Measurements from ENCODE around the gene CBY1. TPM values are rescaled to one million over a fixed set of nuclear protein-coding genes. Genes with fewer than 3 reads are reported as not detected.

Gene CBY1
- total RNA-seq, 4 donors from 2014 or later = 16.6 to 26.6 (median 22.1) TPM

- no peak for DNase-seq (ENCODE audit: low spot score in 2 of 2)
These were observed 62.8 kb downstream of the CBY1 start for GRCh38 chr22:38719196-38719595.

GRCh38 chr22:38720350-38720749, 63.9 kb downstream of the CBY1 start:
- intact Hi-C loops (cut with DNase I; ENCODE audit: low total_unique reads) = no loop called here
- no peak for DNase-seq (ENCODE audit: low spot score in 2 of 2)
- 93 to 94% methylated on average over 3 of the region's 3 CpGs for WGBS, 2 donors
- TF ChIP-seq CTCF (IDR thresholded peaks at IDR 0.05) (no peak), POLR2A (IDR thresholded peaks at IDR 0.05) (no peak)
- no peak overlapping the region for H3K4me3 ChIP-seq (ENCODE audit: low read depth, poor library complexity, severe bottlenecking)

More at GRCh38 chr22:38719196-38719595, 62.8 kb downstream of the CBY1 start:
- no peak overlapping the region for H3K4me3 ChIP-seq (ENCODE audit: low read depth, poor library complexity, severe bottlenecking)
- intact Hi-C loops (cut with DNase I; ENCODE audit: low total_unique reads) = no loop called here
- WGBS, 2 donors = 87 to 89% methylated on average over 6 of the region's 6 CpGs
- TF ChIP-seq POLR2A (IDR thresholded peaks at IDR 0.05) (no peak), CTCF (IDR thresholded peaks at IDR 0.05) (no peak)

- no peak for DNase-seq (ENCODE audit: low spot score in 2 of 2)
- TF ChIP-seq POLR2A (IDR thresholded peaks at IDR 0.05) (no peak), CTCF (IDR thresholded peaks at IDR 0.05) (no peak)
- intact Hi-C loops (cut with DNase I; ENCODE audit: low total_unique reads) = no loop called here
- 88 to 93% methylated on average over 7 of the region's 7 CpGs for WGBS, 2 donors
- H3K4me3 ChIP-seq (ENCODE audit: low read depth, poor library complexity, severe bottlenecking) = no peak overlapping the region
These were observed 65.1 kb downstream of the CBY1 start for GRCh38 chr22:38721551-38721950.

Other genes starting within 250 kb of the CBY1 start
- gene KCNJ4, start 201.4 kb upstream of the CBY1 start, total RNA-seq = 1 to 10 TPM in 1 of 4 donors, under 1 TPM in 2, not detected in 1; 0.29 to 1.4 (median 0.46) TPM
- gene KDELR3, start 188.5 kb upstream of the CBY1 start, total RNA-seq = 1 to 10 TPM in 2 of 4 donors, under 1 TPM in 2; 0.80 to 5.1 (median 1.3) TPM
- 100 to 1,000 TPM; 419 to 723 (median 493) TPM for gene DDX17, start 150.3 kb upstream of the CBY1 start, total RNA-seq
- 1 to 10 TPM in 1 of 4 donors, under 1 TPM in 2, not detected in 1; 0.22 to 3.5 (median 0.49) TPM for gene DMC1, start 86.5 kb upstream of the CBY1 start, total RNA-seq
- 1 to 10 TPM in 3 of 4 donors, under 1 TPM in 1; 0.97 to 3.9 (median 2.4) TPM for gene FAM227A, start 246 bp upstream of the CBY1 start, total RNA-seq
- gene TOMM22, start 25.3 kb downstream of the CBY1 start, total RNA-seq = 10 to 100 TPM; 24.8 to 42.2 (median 34.5) TPM
- 10 to 100 TPM; 52.0 to 90.6 (median 68.0) TPM for gene JOSD1, start 44.3 kb downstream of the CBY1 start, total RNA-seq
- 10 to 100 TPM; 53.1 to 79.9 (median 72.7) TPM for gene GTPBP1, start 49.3 kb downstream of the CBY1 start, total RNA-seq
- 100 to 1,000 TPM; 231 to 344 (median 282) TPM for gene SUN2, start 99.4 kb downstream of the CBY1 start, total RNA-seq
- 10 to 100 TPM; 15.3 to 24.2 (median 23.7) TPM for gene DNAL4, start 137.5 kb downstream of the CBY1 start, total RNA-seq
- gene NPTXR, start 187.4 kb downstream of the CBY1 start, total RNA-seq = 1 to 10 TPM in 2 of 4 donors, under 1 TPM in 2; 0.34 to 4.6 (median 1.7) TPM
- gene CBX6, start 215.6 kb downstream of the CBY1 start, total RNA-seq = 10 to 100 TPM in 2 of 4 donors, 1 to 10 TPM in 2; 5.1 to 20.0 (median 13.9) TPM